PC-9 (cell line): Measurements from ENCODE around the gene RGS11. TPM values are rescaled to one million over a fixed set of nuclear protein-coding genes. Genes with fewer than 3 reads are reported as not detected.

Source experiments
- BruUV-seq: library from RNA; stranded (reverse); fragments of 400-500 nt; replicated peaks from 2 replicates; lab custom pipeline; 2021; lab: Mats Ljungman, UMichigan
- CTCF ChIA-PET: fragments of 300-600 bp; sonication (Branson Sonifier 250); formaldehyde crosslinking; loops from one replicate; lab custom pipeline; 2022; ENCODE audit warnings: antibody characterized with exemption; lab: Charles Lee
- POLR2A ChIA-PET: fragments of 300-600 bp; sonication (Branson Sonifier 250); formaldehyde crosslinking; loops from one replicate; lab custom pipeline; 2022; ENCODE audit warnings: antibody characterized with exemption; ENCODE audit not compliant: unreplicated experiment; lab: Charles Lee
- DNase-seq, 2 experiments: peaks; one replicate each; pipeline versions ENCODE4 v3.0.0 to v3.0.0-alpha.2; 2015 to 2022; ENCODE audit warnings: mixed read lengths in 1 of 2
- H2AFZ ChIP-seq: fragments of 200-600 bp; sonication (generic); 2 replicates; pipeline ENCODE4 v1.8.1; 2017; ENCODE audit warnings: antibody characterized with exemption
- H3F3A ChIP-seq: fragments of 200-600 bp; sonication (generic); 2 replicates; pipeline ENCODE4 v1.8.1; 2017; ENCODE audit warnings: antibody characterized with exemption, mild to moderate bottlenecking, low read depth; ENCODE audit not compliant: insufficient read depth
- H3K27ac ChIP-seq: fragments of 200-600 bp; sonication (generic); 2 replicates; pipeline ENCODE4 v1.6.1; 2016; ENCODE audit warnings: mixed run types
- H3K27me3 ChIP-seq: fragments of 200-600 bp; sonication (generic); 2 replicates; pipeline ENCODE4 v1.6.1; 2016; ENCODE audit warnings: low read depth, mixed run types; ENCODE audit not compliant: insufficient read depth
- H3K36me3 ChIP-seq: fragments of 200-600 bp; sonication (generic); 2 replicates; pipeline ENCODE4 v1.6.1; 2016; ENCODE audit warnings: low read depth, mixed run types
- H3K4me1 ChIP-seq: fragments of 200-600 bp; sonication (generic); replicated peaks from 2 replicates; pipeline ENCODE4 v1.6.1; 2016; ENCODE audit warnings: mixed run types; ENCODE audit not compliant: insufficient read depth
- H3K4me2 ChIP-seq: fragments of 200-600 bp; sonication (generic); 2 replicates; pipeline ENCODE4 v1.6.1; 2017; ENCODE audit warnings: mixed run types
- H3K4me3 ChIP-seq: fragments of 200-600 bp; sonication (generic); 2 replicates; pipeline ENCODE4 v1.6.1; 2016; ENCODE audit warnings: mixed run types
- H3K79me2 ChIP-seq: fragments of 200-600 bp; sonication (generic); 2 replicates; pipeline ENCODE4 v1.6.1; 2017; ENCODE audit warnings: low read depth, mixed run types
- H3K9me2 ChIP-seq: fragments of 200-600 bp; sonication (generic); 2 replicates; pipeline ENCODE4 v1.8.1; 2017; ENCODE audit warnings: mild to moderate bottlenecking; ENCODE audit not compliant: insufficient read depth
- H3K9me3 ChIP-seq: fragments of 200-600 bp; sonication (generic); 2 replicates; pipeline ENCODE4 v1.8.1; 2016; ENCODE audit warnings: low read depth; ENCODE audit not compliant: insufficient read depth
- H4K20me1 ChIP-seq: fragments of 200-600 bp; sonication (generic); 2 replicates; pipeline ENCODE4 v1.8.1; 2017; ENCODE audit not compliant: insufficient read depth
- CTCF ChIP-seq: fragments of 200-600 bp; sonication (generic); conservative IDR thresholded peaks from 2 replicates; pipeline ENCODE4 v1.6.1; 2017; ENCODE audit warnings: mixed run types, antibody characterized with exemption, mild to moderate bottlenecking, moderate library complexity
- EZH2 ChIP-seq: fragments of 200-600 bp; sonication (generic); IDR thresholded peaks from 2 replicates; pipeline ENCODE4 v1.8.0; 2017; ENCODE audit warnings: antibody characterized with exemption, low read depth
- intact Hi-C: fragments of 100-400 bp; cut with micrococcal nuclease; formaldehyde crosslinking; loops from one replicate; pipeline ENCODE4 v1.10.0; 2022; ENCODE audit not compliant: unreplicated experiment
- total RNA-seq: library from RNA; stranded (reverse); gene quantifications from 2 replicates; pipeline ENCODE4 v1.2.3, GENCODE V29; 2021

The RGS11 gene
- total RNA-seq, 1 experiment from 2014 or later: not detected

GRCh38 chr16:275041-275641, 603 bp downstream of the RGS11 start:
- intact Hi-C loops: no loop called here
- no peak overlapping the region for H3K4me2 ChIP-seq
- H3K4me3 ChIP-seq: no peak overlapping the region
- H4K20me1 ChIP-seq: no peaks in the 10 kb centered on the region
- no peak for DNase-seq
- H3K27me3 ChIP-seq: peaks cover 14% of the 10 kb centered on the region
- ChIA-PET POLR2A (no interaction called here), CTCF (no interaction called here)
- H3K9me3 ChIP-seq: no peaks in the 10 kb centered on the region
- H3K27ac ChIP-seq: no peak overlapping the region
- no peak for TF ChIP-seq EZH2
- TF ChIP-seq CTCF: no peak
- BruUV-seq: no TSS peak
- no peaks in the 10 kb centered on the region for H3K9me2 ChIP-seq
- no peak overlapping the region for H2AFZ ChIP-seq
- no peaks in the 10 kb centered on the region for H3K4me1 ChIP-seq
- H3F3A ChIP-seq: peaks cover 17% of the 10 kb centered on the region; the same call in 1 of the 2 replicates
- no peaks in the 10 kb centered on the region for H3K79me2 ChIP-seq
- H3K36me3 ChIP-seq: no peaks in the 10 kb centered on the region

GRCh38 chr16:273547-274421, 2.0 kb downstream of the RGS11 start:
- POLR2A ChIA-PET: interaction anchor here (0.5 kb wide), 1 partner anchor 79 kb away, joined by 7 read pairs; the partner anchor contains the start of gene AXIN1
- TF ChIP-seq CTCF (no peak), EZH2 (no peak)
- no peak overlapping the region for H3K4me2 ChIP-seq
- H2AFZ ChIP-seq: no peak overlapping the region
- no peaks in the 10 kb centered on the region for H4K20me1 ChIP-seq
- no TSS peak for BruUV-seq
- no peak overlapping the region for H3K4me3 ChIP-seq
- intact Hi-C loops: no loop called here
- H3K9me3 ChIP-seq: no peaks in the 10 kb centered on the region
- peak in 1 of 2 experiments; percentile 50 for DNase-seq
- no peaks in the 10 kb centered on the region for H3K9me2 ChIP-seq
- CTCF ChIA-PET: no interaction called here
- no peaks in the 10 kb centered on the region for H3K79me2 ChIP-seq
- no peaks in the 10 kb centered on the region for H3K36me3 ChIP-seq
- H3K27ac ChIP-seq: no peak overlapping the region
- H3K27me3 ChIP-seq: peaks cover 14% of the 10 kb centered on the region
- H3F3A ChIP-seq: peaks cover 14% of the 10 kb centered on the region; the same call in 1 of the 2 replicates
- no peaks in the 10 kb centered on the region for H3K4me1 ChIP-seq

GRCh38 chr16:272633-273546, 2.9 kb downstream of the RGS11 start:
- intact Hi-C loops: no loop called here
- no peaks in the 10 kb centered on the region for H3K79me2 ChIP-seq
- H3K9me3 ChIP-seq: no peaks in the 10 kb centered on the region
- no peak for DNase-seq
- no TSS peak for BruUV-seq
- no peaks in the 10 kb centered on the region for H3K9me2 ChIP-seq
- no peak overlapping the region for H3K4me2 ChIP-seq
- TF ChIP-seq EZH2: no peak
- no peak for TF ChIP-seq CTCF
- no peak overlapping the region for H2AFZ ChIP-seq
- CTCF ChIA-PET: no interaction called here
- no peak overlapping the region for H3K4me3 ChIP-seq
- H4K20me1 ChIP-seq: no peaks in the 10 kb centered on the region
- H3K27me3 ChIP-seq: peaks cover 14% of the 10 kb centered on the region
- no peak overlapping the region for H3K27ac ChIP-seq
- H3K4me1 ChIP-seq: no peaks in the 10 kb centered on the region
- 0 out of 2 replicates have a peak, but pooled peaks cover 5% of the 10 kb centered on the region for H3F3A ChIP-seq
- POLR2A ChIA-PET: interaction anchor here (0.5 kb wide), 1 partner anchor 80 kb away, joined by 7 read pairs; the partner anchor contains the start of gene AXIN1
- no peaks in the 10 kb centered on the region for H3K36me3 ChIP-seq
